IPS DF 6.9 (cell line): Measurements from ENCODE around the gene BCAR3.

Experiments
- DNase-seq: peaks from one replicate; pipeline ENCODE4 v3.0.0-alpha.2; 2013; ENCODE audit warnings: low read depth, low spot score
- H3K27ac ChIP-seq: one replicate; pipeline ENCODE4 v1.5.1; 2013; ENCODE audit warnings: low read length, control low read depth
- H3K27me3 ChIP-seq: 2 replicates; pipeline ENCODE4 v1.6.1; 2013; ENCODE audit warnings: mild to moderate bottlenecking, low read length; ENCODE audit not compliant: control insufficient read depth, insufficient read depth
- H3K36me3 ChIP-seq: 2 replicates; pipeline ENCODE4 v1.6.1; 2013; ENCODE audit warnings: low read length; ENCODE audit not compliant: control insufficient read depth, insufficient read depth
- H3K4me1 ChIP-seq: 2 replicates; pipeline ENCODE4 v1.6.1; 2013; ENCODE audit warnings: low read length; ENCODE audit not compliant: control insufficient read depth, insufficient read depth
- H3K4me3 ChIP-seq: 2 replicates; pipeline ENCODE4 v1.5.1; 2013; ENCODE audit warnings: mild to moderate bottlenecking, low read length
- H3K9me3 ChIP-seq: 2 replicates; pipeline ENCODE4 v1.6.1; 2013; ENCODE audit warnings: low read length, inconsistent platforms; ENCODE audit not compliant: control insufficient read depth, insufficient read depth
- WGBS: extraction: QIAGEN DNeasy Blood & Tissue Kit; methylation state at CpG from one replicate; pipeline ENCODE4 v1.1.7; 2013; ENCODE audit warnings: mixed read lengths, missing lambda C conversion rate; ENCODE audit not compliant: insufficient read length, insufficient coverage; 5-methylcytosine and 5-hydroxymethylcytosine counted together

BCAR3 gene

GRCh38 chr1:93605812-93606512 lies 75.7 kb downstream of the BCAR3 start:
- H3K9me3 ChIP-seq, result no peaks in the 10 kb centered on the region
- no peak overlapping the region for H3K4me3 ChIP-seq
- no peak for DNase-seq
- H3K27ac ChIP-seq, result no peak overlapping the region
- WGBS, result no CpG with 5 or more reads among the region's 4 CpGs
- no peaks in the 10 kb centered on the region for H3K4me1 ChIP-seq
- H3K27me3 ChIP-seq, result no peaks in the 10 kb centered on the region
- no peaks in the 10 kb centered on the region for H3K36me3 ChIP-seq

- Histone ChIP-seq H3K27me3 (no peaks in the 10 kb centered on the region), H3K27ac (no peak overlapping the region), H3K4me3 (no peak overlapping the region), H3K36me3 (no peaks in the 10 kb centered on the region), H3K9me3 (no peaks in the 10 kb centered on the region), H3K4me1 (no peaks in the 10 kb centered on the region)
- WGBS, result no CpG with 5 or more reads among the region's 10 CpGs
- no peak for DNase-seq
These were observed 76.5 kb downstream of the BCAR3 start for GRCh38 chr1:93605026-93605568.

GRCh38 chr1:93604411-93604810 lies 77.2 kb downstream of the BCAR3 start:
- Histone ChIP-seq H3K9me3 (no peaks in the 10 kb centered on the region), H3K27me3 (no peaks in the 10 kb centered on the region), H3K4me1 (no peaks in the 10 kb centered on the region), H3K27ac (no peak overlapping the region), H3K4me3 (no peak overlapping the region), H3K36me3 (no peaks in the 10 kb centered on the region)
- WGBS, result no CpG with 5 or more reads among the region's 1 CpG
- DNase-seq, result no peak

DNA sequence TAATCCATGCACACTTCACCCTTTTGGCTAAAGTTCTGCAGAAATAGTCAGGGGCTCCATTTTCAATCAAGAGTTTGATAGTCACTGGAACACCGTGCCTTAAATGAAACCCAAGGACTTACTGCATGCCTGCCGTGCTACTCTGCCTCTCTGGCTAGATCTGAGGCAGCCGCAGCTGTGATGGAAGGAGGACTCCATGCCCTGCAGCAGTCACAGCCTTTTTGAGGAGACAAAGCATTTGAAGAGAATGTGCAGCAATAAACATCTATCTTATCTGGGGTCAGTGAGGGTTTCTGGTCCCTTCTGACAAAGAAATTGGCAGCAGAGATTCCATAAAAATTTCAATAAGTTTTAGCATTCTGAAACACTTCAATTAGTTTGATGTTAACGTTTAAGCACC lies 78.0 kb downstream of the BCAR3 start:
- DNase-seq, result no peak
- WGBS, result no CpG with 5 or more reads among the region's 4 CpGs
- Histone ChIP-seq H3K9me3 (no peaks in the 10 kb centered on the region), H3K4me1 (no peaks in the 10 kb centered on the region), H3K27me3 (no peaks in the 10 kb centered on the region), H3K27ac (no peak overlapping the region), H3K4me3 (no peak overlapping the region), H3K36me3 (no peaks in the 10 kb centered on the region)

GRCh38 chr1:93603106-93603505 lies 78.5 kb downstream of the BCAR3 start:
- H3K27ac ChIP-seq, result no peak overlapping the region
- no peaks in the 10 kb centered on the region for H3K4me1 ChIP-seq
- no peaks in the 10 kb centered on the region for H3K36me3 ChIP-seq
- WGBS, result no CpG with 5 or more reads among the region's 3 CpGs
- H3K4me3 ChIP-seq, result no peak overlapping the region
- H3K27me3 ChIP-seq, result no peaks in the 10 kb centered on the region
- no peaks in the 10 kb centered on the region for H3K9me3 ChIP-seq
- no peak for DNase-seq

- WGBS, result no CpG with 5 or more reads among the region's 4 CpGs
These were observed 79.5 kb downstream of the BCAR3 start for GRCh38 chr1:93602101-93602500.

GRCh38 chr1:93601686-93602085 lies 80.0 kb downstream of the BCAR3 start:
- Histone ChIP-seq H3K9me3 (no peaks in the 10 kb centered on the region), H3K27ac (no peak overlapping the region), H3K4me3 (no peak overlapping the region), H3K4me1 (no peaks in the 10 kb centered on the region), H3K36me3 (no peaks in the 10 kb centered on the region), H3K27me3 (no peaks in the 10 kb centered on the region)
- no peak for DNase-seq
- WGBS, result no CpG with 5 or more reads among the region's 1 CpG

More at GRCh38 chr1:93602101-93602500, 79.5 kb downstream of the BCAR3 start:
- no peaks in the 10 kb centered on the region for H3K9me3 ChIP-seq
- H3K4me3 ChIP-seq, result no peak overlapping the region
- H3K27me3 ChIP-seq, result no peaks in the 10 kb centered on the region
- no peaks in the 10 kb centered on the region for H3K36me3 ChIP-seq
- H3K27ac ChIP-seq, result no peak overlapping the region
- DNase-seq, result no peak
- no peaks in the 10 kb centered on the region for H3K4me1 ChIP-seq

DNA sequence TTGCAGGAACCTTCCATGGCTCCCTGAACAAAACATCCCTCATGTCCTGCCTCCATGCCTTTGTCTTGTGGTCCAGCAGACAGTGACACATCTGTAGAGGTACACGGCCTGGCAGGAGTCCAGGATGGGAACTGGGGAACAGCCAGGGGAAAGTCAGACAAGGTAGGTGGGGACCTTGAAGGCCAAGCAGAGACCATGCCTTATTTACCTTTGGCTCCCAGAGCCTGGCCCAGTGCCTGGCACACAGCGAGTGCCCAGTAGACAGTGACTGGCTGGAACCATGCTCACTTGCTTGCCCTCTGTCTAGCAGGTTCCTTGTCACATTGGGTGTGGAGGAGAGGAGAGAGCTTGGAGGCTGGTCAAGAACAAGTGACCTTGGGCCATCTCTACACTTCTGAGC lies 81.0 kb downstream of the BCAR3 start:
- H3K27me3 ChIP-seq, result no peaks in the 10 kb centered on the region
- H3K4me3 ChIP-seq, result no peak overlapping the region
- WGBS, result no CpG with 5 or more reads among the region's 2 CpGs
- no peak overlapping the region for H3K27ac ChIP-seq
- H3K4me1 ChIP-seq, result no peaks in the 10 kb centered on the region
- no peaks in the 10 kb centered on the region for H3K36me3 ChIP-seq
- DNase-seq, result no peak
- no peaks in the 10 kb centered on the region for H3K9me3 ChIP-seq

- H3K27me3 ChIP-seq, result no peaks in the 10 kb centered on the region
- no peak for DNase-seq
- H3K27ac ChIP-seq, result no peak overlapping the region
- H3K9me3 ChIP-seq, result no peaks in the 10 kb centered on the region
- no peaks in the 10 kb centered on the region for H3K36me3 ChIP-seq
- H3K4me3 ChIP-seq, result no peak overlapping the region
- WGBS, result no CpG with 5 or more reads among the region's 6 CpGs
- no peaks in the 10 kb centered on the region; the same call in 1 of the 2 replicates for H3K4me1 ChIP-seq
These were observed 82.2 kb downstream of the BCAR3 start for GRCh38 chr1:93599479-93599878.

DNA sequence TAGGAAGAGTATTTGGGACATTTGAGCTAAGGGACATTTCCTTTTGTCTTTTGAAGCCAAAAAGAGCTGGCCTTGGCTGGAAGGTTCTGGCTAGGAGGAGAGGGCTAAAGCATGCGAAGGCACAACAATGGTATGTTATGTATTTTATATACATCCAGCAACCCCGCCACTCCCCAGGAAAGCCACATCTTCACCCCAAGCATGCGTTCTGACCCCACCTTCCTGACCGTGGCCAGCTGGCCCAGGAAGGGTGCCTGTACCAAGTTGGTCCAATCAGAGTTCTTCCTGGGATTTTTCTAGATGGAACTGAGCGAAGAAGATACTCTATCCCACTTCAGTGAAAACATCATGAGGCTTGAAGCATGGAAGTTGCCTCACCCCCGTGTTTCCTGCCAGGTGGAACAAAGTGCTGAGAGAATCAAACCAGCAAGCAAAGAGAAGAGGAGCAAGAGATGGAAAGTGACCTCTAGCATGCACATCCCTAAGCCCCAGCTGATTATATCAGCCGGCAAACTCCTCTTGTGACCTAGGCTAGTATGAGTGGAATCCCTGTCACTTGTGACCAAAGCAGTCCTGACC lies 82.7 kb downstream of the BCAR3 start:
- Histone ChIP-seq H3K27ac (no peak overlapping the region), H3K4me1 (peaks cover 3% of the 10 kb centered on the region), H3K27me3 (no peaks in the 10 kb centered on the region), H3K36me3 (no peaks in the 10 kb centered on the region), H3K9me3 (no peaks in the 10 kb centered on the region), H3K4me3 (no peak overlapping the region)
- DNase-seq, result no peak
- WGBS, result no CpG with 5 or more reads among the region's 7 CpGs

DNA sequence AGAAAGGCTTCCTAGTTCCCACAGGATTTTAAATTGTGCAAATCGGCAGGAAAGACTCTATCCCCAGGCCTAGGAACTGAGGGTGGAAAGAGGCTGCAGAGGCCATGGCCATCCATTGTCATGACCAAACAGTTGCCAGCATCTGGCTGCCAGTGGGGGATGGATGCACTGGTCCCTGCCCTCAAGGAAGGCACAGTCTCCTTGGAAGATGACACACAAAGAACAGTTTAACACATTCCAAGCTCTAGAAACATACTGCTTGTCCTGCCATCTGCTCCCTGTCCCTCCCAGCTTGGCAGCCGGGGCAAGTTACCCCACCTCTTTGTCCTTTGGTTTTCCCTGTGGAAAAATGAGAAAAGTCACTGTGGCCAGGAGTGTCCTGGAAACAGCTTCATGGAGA lies 83.2 kb downstream of the BCAR3 start:
- Histone ChIP-seq H3K4me3 (no peak overlapping the region), H3K9me3 (no peaks in the 10 kb centered on the region), H3K27ac (no peak overlapping the region), H3K4me1 (peaks cover 3% of the 10 kb centered on the region), H3K27me3 (no peaks in the 10 kb centered on the region), H3K36me3 (no peaks in the 10 kb centered on the region)
- WGBS, result no CpG with 5 or more reads among the region's 2 CpGs
- DNase-seq, result no peak
